Stimulated activated CD8-positive, alpha-beta memory T cell treated with anti-CD3 and anti-CD28 coated beads, Interleukin-15, amount 100 ng/mL, for 4 hours (primary cell): ENCODE measurements around the gene OXCT1.
"Not testable (repeated sequence)": the region's sequence is repeated elsewhere in the genome, so short reads cannot be mapped to it uniquely, and the experiment has no call there.

Experiments
- DNase-seq, 2 donors: peaks; one replicate each; pipeline ENCODE4 v3.0.0-alpha.2; 2020; ENCODE audit warnings: low read depth in 2 of 2

OXCT1 gene

GRCh38 chr5:41773799-41774198 is 96.4 kb downstream of the OXCT1 start:
- no peak for DNase-seq

GRCh38 chr5:41772785-41773442 is 97.3 kb downstream of the OXCT1 start:
- no peak for DNase-seq

- DNase-seq = no peak
These were observed 98.2 kb downstream of the OXCT1 start for GRCh38 chr5:41772056-41772455.

GRCh38 chr5:41770799-41771198 is 99.4 kb downstream of the OXCT1 start:
- DNase-seq = no peak

- no peak for DNase-seq
These were observed 101.5 kb downstream of the OXCT1 start for GRCh38 chr5:41768692-41769091.

- no peak for DNase-seq
These were observed 105.6 kb downstream of the OXCT1 start for GRCh38 chr5:41764650-41765049.

GRCh38 chr5:41763574-41763973 is 106.7 kb downstream of the OXCT1 start:
- DNase-seq = no peak

GRCh38 chr5:41763081-41763480 is 107.1 kb downstream of the OXCT1 start:
- no peak for DNase-seq

- DNase-seq = no peak
These were observed 107.8 kb downstream of the OXCT1 start for GRCh38 chr5:41762426-41762825.

GRCh38 chr5:41761663-41762062 is 108.6 kb downstream of the OXCT1 start:
- no peak for DNase-seq

- no peak for DNase-seq
These were observed 114.5 kb downstream of the OXCT1 start for GRCh38 chr5:41755705-41756104.

- no peak for DNase-seq
These were observed 115.4 kb downstream of the OXCT1 start for GRCh38 chr5:41754857-41755256.

- DNase-seq = no peak
These were observed 118.4 kb downstream of the OXCT1 start for GRCh38 chr5:41751867-41752266.

GRCh38 chr5:41748631-41749030 is 121.6 kb downstream of the OXCT1 start:
- no peak for DNase-seq

GRCh38 chr5:41747708-41748107 is 122.5 kb downstream of the OXCT1 start:
- no peak for DNase-seq

GRCh38 chr5:41747301-41747700 is 122.9 kb downstream of the OXCT1 start:
- no peak for DNase-seq

GRCh38 chr5:41742608-41743007 is 127.6 kb downstream of the OXCT1 start:
- not testable (repeated sequence) for DNase-seq

GRCh38 chr5:41738710-41739354 is 131.4 kb downstream of the OXCT1 start:
- no peak for DNase-seq

- DNase-seq = no peak
These were observed 133.6 kb downstream of the OXCT1 start for GRCh38 chr5:41736641-41737040.

GRCh38 chr5:41735213-41735612 is 135.0 kb downstream of the OXCT1 start:
- no peak for DNase-seq

- not testable (repeated sequence) for DNase-seq
These were observed 140.8 kb downstream of the OXCT1 start for GRCh38 chr5:41729381-41729780.

GRCh38 chr5:41728281-41728680 is 141.9 kb downstream of the OXCT1 start:
- DNase-seq = no peak

- DNase-seq = no peak
These were observed 147.8 kb downstream of the OXCT1 start for GRCh38 chr5:41722359-41722950.
